LNCaP clone FGC (cell line): ENCODE measurements around the gene LSM3.

Experiments used
- DNase-seq: peaks from one replicate; pipeline ENCODE4 v3.0.0-alpha.2; 2011; ENCODE audit warnings: low read depth
- H3K4me3 ChIP-seq: 2 replicates; pipeline ENCODE4 v1.5.1; 2011; ENCODE audit warnings: mild to moderate bottlenecking, low read depth, low read length, control low read depth
- TF ChIP-seq, protein P1 (sequence below): IDR thresholded peaks from 2 replicates; pipeline ENCODE4 v1.5.1; 2012; ENCODE audit warnings: mild to moderate bottlenecking; ENCODE audit not compliant: control insufficient read depth, insufficient read depth; ENCODE audit errors: extremely low read depth

Gene LSM3

DNA sequence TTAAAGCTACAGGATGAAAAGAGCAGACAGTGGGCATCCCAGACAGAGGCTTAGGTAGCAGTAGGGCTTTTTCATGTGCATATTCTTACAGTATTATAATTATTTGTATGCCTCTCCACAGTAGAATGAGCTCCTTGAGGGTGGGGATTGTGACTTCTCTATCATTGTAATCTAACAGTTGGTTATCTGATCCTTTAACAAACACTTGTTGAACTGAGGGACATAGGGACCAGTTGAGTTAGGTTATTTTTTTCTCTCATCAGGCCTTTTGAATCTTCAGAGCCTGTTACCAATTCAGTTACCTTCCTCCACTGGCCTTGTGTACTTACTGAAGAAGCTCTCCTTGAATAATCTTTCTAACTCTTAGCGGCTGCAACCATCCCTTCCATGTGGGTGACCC, 1.2 kb downstream of the LSM3 start:
- H3K4me3 ChIP-seq = peak overlapping the region; percentile 76
- TF ChIP-seq, protein P1, sequence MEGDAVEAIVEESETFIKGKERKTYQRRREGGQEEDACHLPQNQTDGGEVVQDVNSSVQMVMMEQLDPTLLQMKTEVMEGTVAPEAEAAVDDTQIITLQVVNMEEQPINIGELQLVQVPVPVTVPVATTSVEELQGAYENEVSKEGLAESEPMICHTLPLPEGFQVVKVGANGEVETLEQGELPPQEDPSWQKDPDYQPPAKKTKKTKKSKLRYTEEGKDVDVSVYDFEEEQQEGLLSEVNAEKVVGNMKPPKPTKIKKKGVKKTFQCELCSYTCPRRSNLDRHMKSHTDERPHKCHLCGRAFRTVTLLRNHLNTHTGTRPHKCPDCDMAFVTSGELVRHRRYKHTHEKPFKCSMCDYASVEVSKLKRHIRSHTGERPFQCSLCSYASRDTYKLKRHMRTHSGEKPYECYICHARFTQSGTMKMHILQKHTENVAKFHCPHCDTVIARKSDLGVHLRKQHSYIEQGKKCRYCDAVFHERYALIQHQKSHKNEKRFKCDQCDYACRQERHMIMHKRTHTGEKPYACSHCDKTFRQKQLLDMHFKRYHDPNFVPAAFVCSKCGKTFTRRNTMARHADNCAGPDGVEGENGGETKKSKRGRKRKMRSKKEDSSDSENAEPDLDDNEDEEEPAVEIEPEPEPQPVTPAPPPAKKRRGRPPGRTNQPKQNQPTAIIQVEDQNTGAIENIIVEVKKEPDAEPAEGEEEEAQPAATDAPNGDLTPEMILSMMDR = no peak
- no peak for DNase-seq

DNA sequence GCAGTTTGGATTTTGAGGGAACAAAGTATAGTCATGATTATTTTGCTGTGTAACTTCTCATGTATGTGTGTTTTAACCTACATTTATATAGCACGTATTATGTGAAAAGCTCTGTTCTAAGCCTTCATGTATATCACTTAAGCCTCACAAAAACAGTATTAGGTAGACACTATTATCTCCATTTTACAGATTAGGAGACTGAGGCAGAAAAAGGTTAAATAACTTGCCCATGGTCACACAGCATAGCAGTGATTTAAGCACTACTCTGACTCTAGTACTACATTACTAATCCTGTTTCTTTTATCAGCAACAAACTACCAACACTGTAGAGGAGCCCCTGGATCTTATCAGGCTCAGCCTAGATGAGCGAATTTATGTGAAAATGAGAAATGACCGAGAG, 2.6 kb downstream of the LSM3 start:
- no peak for DNase-seq
- TF ChIP-seq, protein P1 = no peak
- no peak overlapping the region for H3K4me3 ChIP-seq

DNA sequence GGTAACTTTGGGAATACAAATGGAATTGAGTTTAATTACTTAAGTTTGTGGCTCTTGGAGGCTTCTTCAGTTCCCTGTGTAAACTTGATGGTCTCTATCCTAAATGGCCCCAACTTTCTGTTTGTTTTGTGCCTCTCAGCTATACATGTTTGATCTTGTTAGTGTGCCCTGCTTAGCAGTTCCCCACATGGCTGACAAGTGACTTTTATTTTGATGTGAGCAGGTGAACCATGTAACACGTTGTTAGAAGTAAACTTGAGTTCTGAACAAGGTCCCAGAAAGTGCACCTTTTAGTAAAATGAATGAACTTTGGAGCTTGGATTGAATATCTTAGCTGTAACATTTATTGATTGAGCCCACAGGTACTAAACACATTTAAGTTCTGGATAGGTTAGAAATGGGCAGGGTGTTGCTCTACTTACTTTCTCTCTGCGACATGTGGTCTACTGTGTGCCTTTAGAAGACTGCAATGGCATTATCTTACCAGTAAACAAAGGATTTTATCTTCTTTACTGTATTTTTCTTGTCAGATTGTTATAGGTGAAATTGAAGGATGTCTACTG, 4.5 kb downstream of the LSM3 start:
- DNase-seq = no peak
- TF ChIP-seq, protein P1 = no peak
- H3K4me3 ChIP-seq = no peak overlapping the region

DNA sequence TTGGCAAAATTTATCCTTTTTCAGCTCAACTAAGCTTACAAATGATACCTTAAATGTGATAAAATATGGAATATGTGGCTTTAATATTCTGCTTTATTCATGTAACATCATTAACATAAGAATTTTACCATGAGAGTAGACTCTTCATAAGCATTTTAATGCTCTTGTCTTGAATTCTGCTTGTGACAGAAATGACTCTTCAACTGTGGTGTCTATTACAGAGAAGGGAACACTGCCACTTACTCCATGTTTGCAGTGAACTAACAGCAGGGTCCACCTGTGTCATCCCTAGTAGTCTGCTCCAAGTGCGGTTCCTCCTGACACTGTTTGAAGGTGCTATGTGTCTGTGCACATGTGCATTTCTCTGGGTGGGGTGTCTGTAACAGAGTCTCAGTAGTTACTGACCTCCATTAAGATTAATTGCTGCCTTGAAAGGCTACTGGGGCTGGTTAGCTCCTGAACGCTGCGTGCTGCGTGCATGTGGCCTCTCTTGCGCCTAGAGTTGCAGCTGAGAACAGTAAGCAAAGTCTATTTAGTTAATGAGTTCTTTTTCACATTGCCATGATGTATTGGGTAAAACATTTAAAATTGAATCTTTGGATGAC, 8.3 kb downstream of the LSM3 start:
- no peak for DNase-seq
- H3K4me3 ChIP-seq = no peak overlapping the region
- TF ChIP-seq, protein P1 = no peak

DNA sequence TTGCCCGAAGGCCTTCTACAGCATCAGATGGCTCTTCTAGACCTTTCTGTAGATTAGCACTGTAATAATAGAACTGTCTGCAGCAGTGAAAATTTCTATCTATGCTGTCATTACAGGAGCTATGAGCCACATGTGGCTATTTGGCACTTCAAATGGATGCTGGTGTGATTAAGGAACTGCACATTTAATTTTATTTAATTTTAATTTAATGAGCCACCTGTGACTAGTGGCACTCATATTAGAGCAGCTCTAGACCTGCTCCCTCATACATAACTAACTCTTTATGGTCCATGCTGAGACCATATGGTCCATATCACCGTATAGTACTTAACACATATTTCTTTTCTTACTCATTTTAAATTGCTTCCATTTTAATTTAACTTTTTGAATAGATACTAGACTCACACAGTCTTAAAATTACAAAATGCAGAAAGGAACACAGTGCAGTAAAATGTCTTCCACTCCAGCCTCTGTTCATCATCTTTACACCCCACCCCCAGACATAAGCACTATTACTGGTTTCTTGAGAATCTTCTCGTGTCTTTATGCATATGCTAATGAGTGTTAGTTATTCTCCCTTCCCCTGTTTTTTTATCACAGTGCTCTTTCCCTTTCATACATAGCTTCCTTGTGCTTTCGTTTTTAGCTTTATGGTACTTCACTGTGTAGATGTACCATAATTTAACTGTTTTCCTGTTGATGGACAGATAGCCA, 9.6 kb downstream of the LSM3 start:
- TF ChIP-seq, protein P1 = no peak
- no peak for DNase-seq

DNA sequence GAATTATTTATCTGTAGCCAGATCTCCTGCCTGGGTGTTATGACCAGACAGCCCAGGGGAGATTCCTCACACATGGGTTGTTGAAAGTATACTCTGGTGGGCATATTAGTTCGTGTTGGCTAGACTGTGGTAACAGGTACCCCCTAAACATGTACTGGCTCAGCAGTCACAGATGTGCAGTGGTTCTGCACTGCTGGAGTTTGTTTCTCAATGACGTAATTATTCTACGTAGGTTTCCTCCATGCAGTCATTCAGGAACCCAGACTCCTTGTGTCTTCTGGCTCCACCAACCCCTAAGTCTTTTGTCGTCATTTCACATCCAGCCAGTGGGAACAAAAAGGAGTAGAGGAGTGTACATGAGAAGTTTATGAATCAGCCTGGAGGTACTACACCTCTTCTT, 16.2 kb downstream of the LSM3 start:
- TF ChIP-seq, protein P1 = no peak
- DNase-seq = no peak
- no peak overlapping the region for H3K4me3 ChIP-seq

More for the DNA sequence above, 9.6 kb downstream of the LSM3 start:
- H3K4me3 ChIP-seq = no peak overlapping the region
